ENCODE results near the gene CAMTA2.

- TF ChIP-seq, protein P1, sequence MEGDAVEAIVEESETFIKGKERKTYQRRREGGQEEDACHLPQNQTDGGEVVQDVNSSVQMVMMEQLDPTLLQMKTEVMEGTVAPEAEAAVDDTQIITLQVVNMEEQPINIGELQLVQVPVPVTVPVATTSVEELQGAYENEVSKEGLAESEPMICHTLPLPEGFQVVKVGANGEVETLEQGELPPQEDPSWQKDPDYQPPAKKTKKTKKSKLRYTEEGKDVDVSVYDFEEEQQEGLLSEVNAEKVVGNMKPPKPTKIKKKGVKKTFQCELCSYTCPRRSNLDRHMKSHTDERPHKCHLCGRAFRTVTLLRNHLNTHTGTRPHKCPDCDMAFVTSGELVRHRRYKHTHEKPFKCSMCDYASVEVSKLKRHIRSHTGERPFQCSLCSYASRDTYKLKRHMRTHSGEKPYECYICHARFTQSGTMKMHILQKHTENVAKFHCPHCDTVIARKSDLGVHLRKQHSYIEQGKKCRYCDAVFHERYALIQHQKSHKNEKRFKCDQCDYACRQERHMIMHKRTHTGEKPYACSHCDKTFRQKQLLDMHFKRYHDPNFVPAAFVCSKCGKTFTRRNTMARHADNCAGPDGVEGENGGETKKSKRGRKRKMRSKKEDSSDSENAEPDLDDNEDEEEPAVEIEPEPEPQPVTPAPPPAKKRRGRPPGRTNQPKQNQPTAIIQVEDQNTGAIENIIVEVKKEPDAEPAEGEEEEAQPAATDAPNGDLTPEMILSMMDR (IDR thresholded peaks at IDR 0.05; ENCODE audit: low read length): no peak
- TF ChIP-seq EZH2 (optimal IDR thresholded peaks at IDR 0.05; ENCODE audit: low read depth, low read length): no peak
- no peak for TF ChIP-seq EZH2phosphoT487 (IDR thresholded peaks at IDR 0.05; ENCODE audit: low read length)
These were observed 13.3 kb downstream of the CAMTA2 start for GRCh38 chr17:4974115-4974670.
